Naive B cell (primary cell): ENCODE data around the gene PCAT7. TPM values are rescaled to one million over a fixed set of nuclear protein-coding genes. Genes with fewer than 3 reads are reported as not detected.

Experiments
- polyA plus RNA-seq, 6 donors: library from polyadenylated mRNA; unstranded; fragments of 300-500 nt; fragmentation: Illumina TruSeq; gene quantifications; one replicate each; pipeline ENCODE4 v1.2.3, GENCODE V29; 2021; ENCODE audit warnings: low read depth in 6 of 6

The PCAT7 gene
- polyA plus RNA-seq, 6 donors from 2014 or later = not detected

Other genes with a start within 250 kb of the PCAT7 start
- gene NUTM2F, start 226.4 kb upstream of the PCAT7 start, polyA plus RNA-seq = not detected
- not detected for gene FBP2, start 38.7 kb downstream of the PCAT7 start, polyA plus RNA-seq
- 1 to 10 TPM; 4.2 to 6.5 (median 5.2) TPM for gene FBP1, start 84.4 kb downstream of the PCAT7 start, polyA plus RNA-seq
- 10 to 100 TPM in 1 of 6 donors, 1 to 10 TPM in 5; 5.2 to 11.8 (median 8.2) TPM for gene AOPEP, start 171.6 kb downstream of the PCAT7 start, polyA plus RNA-seq